ENCODE measurements around the gene ZNF331.
A peak's percentile ranks its signal among the peaks of the same experiment; 100 is the strongest.

Gene ZNF331

GRCh38 chr19:53520547-53521372 is 17.2 kb upstream of the ZNF331 start:
- peak; percentile 97 for DNase-seq (ENCODE audit: low read depth)

GRCh38 chr19:53521373-53522202 is 16.4 kb upstream of the ZNF331 start:
- peak; percentile 31 for DNase-seq (ENCODE audit: low read depth)

GRCh38 chr19:53525922-53526321 is 12.0 kb upstream of the ZNF331 start:
- no peak for DNase-seq (ENCODE audit: low read depth)

GRCh38 chr19:53530622-53531021 is 7.3 kb upstream of the ZNF331 start:
- DNase-seq (ENCODE audit: low read depth): no peak

- no peak for DNase-seq (ENCODE audit: low read depth)
These were observed 6.5 kb upstream of the ZNF331 start for GRCh38 chr19:53531457-53531856.

- DNase-seq (ENCODE audit: low read depth): no peak
These were observed 5.6 kb upstream of the ZNF331 start for GRCh38 chr19:53532362-53532761.

GRCh38 chr19:53536225-53536548 is 1.8 kb upstream of the ZNF331 start:
- DNase-seq (ENCODE audit: low read depth): no peak

- no peak for DNase-seq (ENCODE audit: low read depth)
These were observed 824 bp upstream of the ZNF331 start for GRCh38 chr19:53537121-53537520.

GRCh38 chr19:53538378-53539109 is 599 bp downstream of the ZNF331 start:
- DNase-seq (ENCODE audit: low read depth): no peak

GRCh38 chr19:53540091-53540490 is 2.1 kb downstream of the ZNF331 start:
- no peak for DNase-seq (ENCODE audit: low read depth)

GRCh38 chr19:53541971-53542370 is 4.0 kb downstream of the ZNF331 start:
- DNase-seq (ENCODE audit: low read depth): peak; percentile 17

- DNase-seq (ENCODE audit: low read depth): peak; percentile 92
These were observed 7.5 kb downstream of the ZNF331 start for GRCh38 chr19:53545271-53546065.

GRCh38 chr19:53546758-53547513 is 9.0 kb downstream of the ZNF331 start:
- no peak for DNase-seq (ENCODE audit: low read depth)

- DNase-seq (ENCODE audit: low read depth): peak; percentile 4
These were observed 11.4 kb downstream of the ZNF331 start for GRCh38 chr19:53549340-53549739.

GRCh38 chr19:53552001-53552721 is 14.2 kb downstream of the ZNF331 start:
- no peak for DNase-seq (ENCODE audit: low read depth)

GRCh38 chr19:53553156-53553555 is 15.2 kb downstream of the ZNF331 start:
- DNase-seq (ENCODE audit: low read depth): peak; percentile 13

GRCh38 chr19:53553865-53554791 is 16.2 kb downstream of the ZNF331 start:
- DNase-seq (ENCODE audit: low read depth): peak; percentile 76

GRCh38 chr19:53554804-53555203 is 16.9 kb downstream of the ZNF331 start:
- DNase-seq (ENCODE audit: low read depth): no peak

GRCh38 chr19:53555352-53555751 is 17.4 kb downstream of the ZNF331 start:
- DNase-seq (ENCODE audit: low read depth): no peak
